GM10266 (cell line): ENCODE results near the gene IL18RAP.

ENCODE experiments used
- DNase-seq: peaks from one replicate; pipeline ENCODE4 v3.0.0; 2012; ENCODE audit errors: extremely low spot score
- CTCF ChIP-seq: IDR thresholded peaks from 2 replicates; pipeline ENCODE4 v1.5.1; 2012; ENCODE audit warnings: mild to moderate bottlenecking, low read depth; ENCODE audit not compliant: control insufficient read depth, insufficient read depth; ENCODE audit errors: missing control alignments

Gene IL18RAP

GRCh38 chr2:102473631-102474030 is 50.7 kb downstream of the IL18RAP start:
- TF ChIP-seq CTCF: no peak

DNA sequence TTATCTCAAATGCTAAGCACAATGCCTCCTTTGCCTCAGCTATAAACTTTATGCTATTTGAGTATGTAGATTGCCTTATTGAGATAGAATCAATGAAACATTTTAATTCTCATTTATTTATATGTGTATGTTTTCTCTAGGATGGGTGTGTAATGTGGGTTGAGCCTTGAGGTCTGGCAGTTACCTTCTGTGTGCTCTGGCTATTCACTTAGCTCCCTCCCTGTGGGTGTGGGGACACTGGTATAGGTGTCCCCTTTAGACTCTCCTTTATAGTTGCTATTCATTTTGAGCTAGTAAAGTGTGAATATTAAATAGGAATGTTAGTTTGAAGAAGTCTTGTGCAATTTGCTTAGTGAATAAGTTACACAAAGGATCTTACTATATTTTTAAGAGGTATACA is 51.8 kb downstream of the IL18RAP start:
- no peak for TF ChIP-seq CTCF
- no peak for DNase-seq

More at GRCh38 chr2:102473631-102474030, 50.7 kb downstream of the IL18RAP start:
- no peak for DNase-seq

DNA sequence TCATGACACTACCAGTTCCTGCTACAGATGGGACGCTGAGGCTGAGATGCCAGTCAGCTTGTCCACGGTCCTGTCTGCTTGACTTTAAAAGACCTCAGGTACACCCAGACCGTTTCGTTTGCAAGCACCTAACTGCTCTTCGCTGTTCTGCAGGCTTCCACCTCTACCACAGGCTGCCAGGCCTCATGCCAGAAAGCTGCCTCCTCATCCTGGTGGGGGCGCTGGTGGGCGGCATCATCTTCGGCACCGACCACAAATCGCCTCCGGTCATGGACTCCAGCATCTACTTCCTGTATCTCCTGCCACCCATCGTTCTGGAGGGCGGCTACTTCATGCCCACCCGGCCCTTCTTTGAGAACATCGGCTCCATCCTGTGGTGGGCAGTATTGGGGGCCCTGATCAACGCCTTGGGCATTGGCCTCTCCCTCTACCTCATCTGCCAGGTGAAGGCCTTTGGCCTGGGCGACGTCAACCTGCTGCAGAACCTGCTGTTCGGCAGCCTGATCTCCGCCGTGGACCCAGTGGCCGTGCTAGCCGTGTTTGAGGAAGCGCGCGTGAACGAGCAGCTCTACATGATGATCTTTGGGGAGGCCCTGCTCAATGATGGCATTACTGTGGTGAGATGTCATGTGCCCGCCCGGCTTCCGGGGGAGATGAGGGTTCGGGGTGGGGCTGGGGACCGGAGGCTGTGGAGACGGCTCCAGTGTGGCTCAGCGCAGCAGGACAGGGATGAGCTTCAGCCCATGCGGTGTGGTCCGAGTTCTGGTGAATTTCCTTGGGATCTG is 55.9 kb downstream of the IL18RAP start:
- DNase-seq: no peak
- TF ChIP-seq CTCF: no peak

DNA sequence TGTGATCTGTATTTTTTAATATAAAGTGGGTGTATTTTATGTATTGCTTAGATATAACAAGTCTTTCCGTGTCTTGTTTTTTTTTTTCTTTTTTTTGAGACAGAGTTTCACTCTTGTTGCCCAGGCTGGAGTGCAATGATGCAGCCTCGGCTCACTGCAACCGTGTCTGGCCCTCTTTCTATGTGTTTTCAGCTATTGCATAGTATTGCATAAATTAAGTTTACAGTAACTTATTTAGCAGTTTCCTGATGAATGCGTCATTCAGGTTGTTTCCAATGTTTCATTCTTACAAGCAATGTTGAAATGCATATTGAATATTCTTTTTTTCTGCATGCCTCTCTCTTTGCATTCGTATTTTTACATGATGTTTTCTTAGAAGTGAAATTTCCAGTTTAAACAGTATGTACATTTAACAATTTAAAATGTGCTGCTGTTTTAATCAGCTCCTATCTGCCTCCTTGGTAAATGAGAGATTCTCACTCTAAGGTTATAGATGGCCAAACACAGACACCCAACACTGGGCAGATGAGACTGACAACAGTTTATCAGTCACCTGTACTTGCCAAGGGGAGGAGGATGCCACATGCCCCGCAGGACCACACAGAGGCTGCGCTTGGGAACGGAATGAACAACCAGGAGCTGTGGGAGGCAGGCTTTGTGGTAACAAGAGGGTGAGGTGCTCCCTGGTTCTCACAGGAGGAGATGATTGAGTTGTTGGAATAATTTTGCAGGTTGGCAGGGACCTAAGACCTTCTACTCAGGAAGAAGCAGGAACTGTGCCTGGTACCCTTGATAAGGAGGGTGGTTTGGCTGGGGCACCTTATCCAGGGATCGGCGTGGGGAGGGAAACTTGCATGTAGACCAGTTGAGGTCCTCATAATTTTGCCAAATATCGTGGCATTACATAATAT is 57.6 kb downstream of the IL18RAP start:
- no peak for DNase-seq

GRCh38 chr2:102481931-102482330 is 59.0 kb downstream of the IL18RAP start:
- no peak for DNase-seq
- TF ChIP-seq CTCF: no peak

More for the DNA sequence above, 57.6 kb downstream of the IL18RAP start:
- TF ChIP-seq CTCF: no peak

GRCh38 chr2:102483086-102483485 is 60.1 kb downstream of the IL18RAP start:
- no peak for TF ChIP-seq CTCF
- no peak for DNase-seq
